BJ (cell line): Measurements from ENCODE around the gene MAFG. TPM values are rescaled to one million over a fixed set of nuclear protein-coding genes. Genes with fewer than 3 reads are reported as not detected.
A peak's percentile ranks its signal among the peaks of the same experiment; 100 is the strongest.

Source experiments
- CTCF ChIA-PET: fragments of 350-600 bp; formaldehyde crosslinking; extraction: SDS; loops from one replicate; lab custom pipeline; 2021; ENCODE audit warnings: antibody characterized with exemption, inconsistent platforms; lab: Yijun Ruan, JAX
- POLR2A ChIA-PET: fragments of 300-600 bp; sonication (Branson Sonifier 250); formaldehyde crosslinking; extraction: SDS; loops from one replicate; lab custom pipeline; 2021; ENCODE audit warnings: antibody characterized with exemption; lab: Charles Lee
- DNase-seq: peaks from one replicate; pipeline ENCODE4 v3.0.0-alpha.2; 2011; ENCODE audit warnings: low read depth
- H3K27me3 ChIP-seq: 2 replicates; pipeline ENCODE4 v1.6.0; 2011; ENCODE audit warnings: low read length; ENCODE audit not compliant: control insufficient read depth, insufficient read depth
- H3K36me3 ChIP-seq: 2 replicates; pipeline ENCODE4 v1.5.1; 2011; ENCODE audit warnings: low read length; ENCODE audit not compliant: control insufficient read depth, insufficient read depth
- H3K4me3 ChIP-seq: 2 replicates; pipeline ENCODE4 v1.5.1; 2011; ENCODE audit warnings: low read depth, mild to moderate bottlenecking, control low read depth, low read length
- polyA plus RNA-seq: library from polyadenylated mRNA; depleted of rRNA; stranded (reverse); fragments of >200 nt; gene quantifications from 2 replicates; pipeline ENCODE4 v1.2.3, GENCODE V29; 2011
- TF ChIP-seq, protein P1 (sequence below): IDR thresholded peaks from 2 replicates; pipeline ENCODE4 v1.5.1; 2011; ENCODE audit warnings: low read depth, mild to moderate bottlenecking, control low read depth, inconsistent platforms, low read length, moderate library complexity; ENCODE audit not compliant: insufficient read depth

The MAFG gene
- polyA plus RNA-seq, 1 experiment, result 20.6 TPM

DNA sequence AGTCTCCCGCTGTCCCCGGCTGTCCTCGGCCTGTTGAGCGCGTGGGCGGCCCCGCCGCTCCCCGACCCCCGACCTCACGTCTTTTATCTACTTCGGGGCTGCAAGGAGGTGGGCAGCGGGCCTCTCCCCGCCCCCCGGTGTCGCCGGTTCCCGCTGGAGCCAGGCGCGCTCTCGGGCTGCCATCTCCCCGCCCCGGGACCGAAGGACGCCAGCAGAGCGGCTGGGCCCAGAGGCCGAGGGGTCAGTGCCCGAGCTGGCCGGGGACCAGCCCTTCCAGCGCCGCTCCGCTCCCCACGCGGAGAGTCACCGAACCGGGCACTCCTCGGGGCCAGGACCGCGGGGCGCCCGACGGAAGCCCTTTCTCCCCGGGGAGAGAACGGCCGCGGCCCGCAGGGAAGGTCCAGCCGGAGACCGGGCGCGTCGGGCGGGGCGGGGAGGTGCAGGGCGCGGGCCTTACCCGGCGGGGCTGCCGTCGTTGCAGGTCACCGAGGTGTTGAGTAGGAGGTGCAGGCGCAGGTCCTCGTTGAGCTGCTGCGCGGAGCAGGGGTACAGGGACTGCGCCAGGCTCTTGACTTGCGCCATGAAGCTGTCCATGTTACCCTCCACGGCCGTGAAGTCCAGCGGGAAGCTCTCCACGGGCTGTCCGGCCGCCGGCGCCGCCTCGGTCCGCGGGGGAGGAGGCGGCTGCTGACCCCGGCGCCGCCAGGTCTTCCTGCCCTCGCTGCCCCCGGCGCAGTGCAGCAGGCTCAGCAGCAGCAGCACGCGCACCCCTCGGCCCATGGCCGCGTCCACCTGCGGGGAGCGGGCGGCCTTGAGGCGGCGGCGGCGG lies 32.8 kb upstream of the MAFG start:
- POLR2A ChIA-PET, result no interaction called here
- Histone ChIP-seq H3K27me3 (peaks cover 22% of the 10 kb centered on the region), H3K4me3 (peak overlapping the region; percentile 23; the same call in 1 of the 2 replicates), H3K36me3 (no peaks in the 10 kb centered on the region)
- CTCF ChIA-PET, result interaction anchor here (0.5 to 3.0 kb wide), 32 partner anchors 8 to 196 kb away, joined by 3 to 218 read pairs (median 8); partner anchors contain the start of genes CENPX, DCXR, FASN and LRRC45
- no peak for DNase-seq
- TF ChIP-seq, protein P1, sequence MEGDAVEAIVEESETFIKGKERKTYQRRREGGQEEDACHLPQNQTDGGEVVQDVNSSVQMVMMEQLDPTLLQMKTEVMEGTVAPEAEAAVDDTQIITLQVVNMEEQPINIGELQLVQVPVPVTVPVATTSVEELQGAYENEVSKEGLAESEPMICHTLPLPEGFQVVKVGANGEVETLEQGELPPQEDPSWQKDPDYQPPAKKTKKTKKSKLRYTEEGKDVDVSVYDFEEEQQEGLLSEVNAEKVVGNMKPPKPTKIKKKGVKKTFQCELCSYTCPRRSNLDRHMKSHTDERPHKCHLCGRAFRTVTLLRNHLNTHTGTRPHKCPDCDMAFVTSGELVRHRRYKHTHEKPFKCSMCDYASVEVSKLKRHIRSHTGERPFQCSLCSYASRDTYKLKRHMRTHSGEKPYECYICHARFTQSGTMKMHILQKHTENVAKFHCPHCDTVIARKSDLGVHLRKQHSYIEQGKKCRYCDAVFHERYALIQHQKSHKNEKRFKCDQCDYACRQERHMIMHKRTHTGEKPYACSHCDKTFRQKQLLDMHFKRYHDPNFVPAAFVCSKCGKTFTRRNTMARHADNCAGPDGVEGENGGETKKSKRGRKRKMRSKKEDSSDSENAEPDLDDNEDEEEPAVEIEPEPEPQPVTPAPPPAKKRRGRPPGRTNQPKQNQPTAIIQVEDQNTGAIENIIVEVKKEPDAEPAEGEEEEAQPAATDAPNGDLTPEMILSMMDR, result no peak

DNA sequence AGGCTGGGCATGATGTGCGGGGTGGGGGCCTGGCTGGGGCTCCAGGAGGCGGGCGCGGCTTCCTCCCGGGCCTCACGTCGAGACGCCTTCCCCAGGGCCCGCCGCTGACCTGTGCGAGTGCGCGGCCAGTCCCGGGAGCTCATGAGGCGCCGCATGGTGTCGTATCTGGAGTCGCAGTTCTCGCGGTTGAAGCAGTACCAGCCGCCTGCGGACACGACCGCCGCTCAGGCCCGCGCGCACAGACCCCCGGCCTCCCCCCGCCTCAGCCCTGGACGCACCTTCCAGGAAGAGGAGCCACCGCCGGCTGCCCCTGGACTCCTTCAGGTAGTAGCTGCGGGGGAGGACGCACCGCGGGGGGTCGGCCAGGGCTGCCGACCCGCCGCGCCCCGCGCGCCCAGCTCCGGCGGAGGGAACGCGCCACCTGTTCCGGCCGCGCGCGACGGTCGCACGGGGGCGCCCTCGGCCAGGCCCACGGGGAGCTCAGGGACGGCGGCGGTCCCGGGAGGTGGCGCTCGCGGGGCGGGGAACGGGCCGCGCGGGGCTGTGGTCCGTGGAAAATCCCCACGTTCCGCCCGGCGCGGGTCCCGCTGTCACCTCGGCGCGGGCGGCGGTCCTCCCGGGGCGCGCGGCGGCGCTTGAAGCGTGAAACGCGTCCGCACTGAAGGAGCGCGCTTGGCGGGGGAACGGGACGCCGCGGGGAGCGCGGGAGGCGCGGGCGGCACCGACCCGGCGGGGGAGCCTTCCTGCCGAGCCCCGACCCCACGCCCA lies 32.0 kb upstream of the MAFG start:
- TF ChIP-seq, protein P1, result peak; percentile 27; the same call in 1 of the 2 replicates
- Histone ChIP-seq H3K36me3 (no peaks in the 10 kb centered on the region), H3K4me3 (peak overlapping the region; percentile 23; the same call in 1 of the 2 replicates), H3K27me3 (peaks cover 22% of the 10 kb centered on the region)
- DNase-seq, result no peak
- ChIA-PET CTCF (interaction anchor here (0.5 to 3.0 kb wide), 37 partner anchors 9 to 197 kb away, joined by 3 to 218 read pairs (median 7); partner anchors contain the start of genes CENPX, DCXR, LRRC45 and MAFG), POLR2A (no interaction called here)

DNA sequence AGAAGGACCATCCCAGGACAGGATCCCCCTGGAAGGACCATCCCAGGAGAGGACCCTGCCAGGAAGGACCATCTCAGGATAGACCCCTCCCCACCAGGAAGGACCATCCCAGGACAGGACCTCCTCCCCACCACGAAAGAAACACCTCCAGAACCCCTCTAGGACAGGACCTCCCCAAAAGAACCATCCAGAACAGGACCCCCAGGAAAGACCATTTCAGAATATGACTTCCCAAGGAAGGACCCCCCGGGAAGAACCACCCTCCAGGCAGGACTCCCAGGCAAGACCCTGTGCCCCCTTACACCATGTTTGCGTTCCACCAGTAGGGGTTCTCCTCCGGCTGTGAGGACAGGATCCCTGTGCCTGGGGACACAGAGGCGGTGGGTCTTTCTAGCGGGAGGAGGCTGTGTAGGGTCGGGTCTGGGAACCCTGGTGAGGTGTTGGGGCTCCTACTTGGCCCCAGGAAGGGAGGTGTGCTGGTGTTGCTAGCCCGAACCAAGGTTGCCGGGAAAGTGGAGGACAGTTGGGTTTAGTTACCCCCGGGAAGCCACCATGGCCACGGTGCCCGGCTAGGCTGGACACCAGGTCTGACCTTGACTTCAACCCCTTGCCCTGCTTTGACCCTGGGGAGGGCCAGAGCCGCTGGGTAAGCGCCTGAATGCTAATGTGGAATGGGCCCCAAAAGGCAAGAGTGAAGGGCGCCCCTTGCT lies 31.3 kb upstream of the MAFG start:
- ChIA-PET POLR2A (no interaction called here), CTCF (interaction anchor here (0.6 to 7.9 kb wide), 34 partner anchors 9 to 198 kb away, joined by 3 to 218 read pairs (median 8); partner anchors contain the start of genes CENPX, DCXR, LRRC45 and MAFG)
- H3K27me3 ChIP-seq, result peaks cover 20% of the 10 kb centered on the region
- H3K4me3 ChIP-seq, result no peak overlapping the region
- H3K36me3 ChIP-seq, result no peaks in the 10 kb centered on the region
- TF ChIP-seq, protein P1, result no peak
- DNase-seq, result no peak

DNA sequence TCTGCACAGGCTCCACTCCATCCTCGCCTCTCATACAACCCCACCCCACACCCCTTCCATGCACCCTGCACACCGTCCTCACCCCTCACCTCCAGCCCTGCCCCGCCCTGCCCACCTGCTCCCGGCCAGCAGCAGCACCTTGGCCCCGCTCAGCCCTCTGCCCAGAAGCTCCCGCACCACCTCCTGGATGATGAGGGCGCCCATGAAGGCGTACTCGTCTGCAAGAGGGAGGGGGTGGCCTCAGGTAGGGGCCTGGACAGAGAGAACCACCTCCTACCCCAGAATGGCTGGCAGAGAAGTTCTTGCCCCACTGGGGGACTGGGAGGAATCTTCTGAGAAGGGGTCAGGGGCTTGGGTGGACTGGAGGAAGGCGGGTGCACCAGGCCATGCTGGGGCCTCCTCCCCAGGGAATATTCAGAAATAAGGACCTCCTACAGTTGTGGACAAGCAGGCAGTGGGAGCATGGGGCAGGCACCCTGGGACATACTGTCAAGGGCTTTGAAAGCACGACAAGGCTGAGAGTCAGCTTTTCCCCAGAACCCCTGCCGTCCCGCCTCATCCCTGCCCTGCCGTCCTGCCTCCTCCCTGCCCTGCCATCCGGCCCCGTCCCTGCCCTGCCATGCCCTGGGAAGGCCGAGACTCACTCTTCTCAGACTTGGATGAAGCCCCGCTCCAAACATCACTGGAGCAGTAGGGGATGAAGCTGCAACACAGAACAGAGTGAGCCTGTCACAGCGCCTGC lies 30.3 kb upstream of the MAFG start:
- Histone ChIP-seq H3K4me3 (no peak overlapping the region), H3K36me3 (no peaks in the 10 kb centered on the region), H3K27me3 (peaks cover 18% of the 10 kb centered on the region)
- DNase-seq, result no peak
- ChIA-PET POLR2A (no interaction called here), CTCF (interaction anchor here (0.8 to 7.9 kb wide), 3 partner anchors 55 to 80 kb away, joined by 3 to 54 read pairs (median 3); partner anchors contain the start of genes CENPX, DCXR and LRRC45)
- TF ChIP-seq, protein P1, result no peak
